HG03159 (cell line): Measurements from ENCODE around the gene CDH22.

Experiments used
- ATAC-seq: cut with Tn5 transposase; IDR thresholded peaks from one replicate; pipeline ENCODE4 v1.9.1; 2021; ENCODE audit warnings: mild to moderate bottlenecking, moderate library complexity; ENCODE audit not compliant: unreplicated experiment

CDH22 gene

DNA sequence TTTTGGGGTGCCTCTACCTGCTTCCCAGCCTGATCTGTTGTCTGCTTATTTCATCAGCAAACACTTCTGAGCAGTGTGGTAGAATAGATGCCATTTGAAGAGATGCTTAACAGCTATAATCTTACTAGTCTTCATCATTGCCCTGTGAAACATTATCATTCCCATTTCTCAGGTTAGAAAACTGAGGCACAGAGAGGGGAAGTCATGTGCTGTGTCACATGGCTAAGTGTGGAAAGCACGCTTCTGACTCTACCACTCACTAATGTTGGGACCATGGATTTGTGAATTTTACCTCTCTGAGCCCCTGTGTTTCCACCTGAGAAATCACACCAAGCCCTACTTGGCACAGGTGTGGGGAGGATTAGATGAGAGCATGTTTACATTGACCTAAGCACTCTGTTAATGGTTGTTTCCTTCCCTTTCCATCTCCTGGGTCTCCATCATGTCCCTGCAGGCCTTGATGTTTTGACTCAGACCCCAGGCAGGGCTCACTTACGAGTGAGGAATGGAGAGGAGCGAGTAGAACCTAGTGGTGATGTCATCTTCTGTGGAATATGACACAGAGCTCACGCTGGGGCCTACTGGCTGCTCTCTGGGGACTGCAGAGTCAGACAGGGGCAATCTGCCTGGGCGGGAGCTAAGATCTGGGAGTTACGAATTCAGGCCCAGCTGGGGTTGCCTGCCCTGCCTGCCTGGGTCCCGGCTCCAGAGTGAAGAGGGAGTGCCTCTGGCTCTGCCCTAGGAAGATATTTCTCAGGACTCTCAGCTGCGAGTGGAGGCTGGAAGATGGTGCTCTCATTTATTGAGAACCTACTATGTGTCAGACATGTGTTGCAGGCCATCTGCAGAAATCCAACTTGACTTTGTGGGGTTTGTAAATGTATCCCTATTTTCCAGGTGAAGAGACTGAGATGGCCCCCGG is 64.3 kb downstream of the CDH22 start:
- ATAC-seq, result no peak

DNA sequence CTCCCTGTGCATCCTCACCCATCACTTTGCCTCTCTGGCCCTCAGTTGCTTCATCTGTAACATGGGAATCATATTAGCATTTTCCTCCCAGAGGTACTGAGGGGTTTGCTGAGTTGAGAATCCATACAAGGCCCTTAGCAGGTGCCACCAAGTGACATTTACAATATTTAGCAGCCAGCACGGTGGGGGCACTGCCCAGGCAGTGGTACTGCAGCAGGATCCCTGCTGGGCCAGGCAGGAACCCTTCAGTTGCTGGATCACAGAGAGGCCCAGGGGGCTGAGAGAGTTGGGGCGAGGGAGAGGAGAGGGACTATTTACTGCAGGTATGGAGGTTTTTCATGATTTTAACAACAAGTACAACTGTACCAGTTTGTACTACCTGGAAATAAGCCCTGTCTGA is 65.9 kb downstream of the CDH22 start:
- ATAC-seq, result no peak

GRCh38 chr20:46240881-46241280 is 67.4 kb downstream of the CDH22 start:
- ATAC-seq, result no peak

GRCh38 chr20:46240065-46240464 is 68.2 kb downstream of the CDH22 start:
- ATAC-seq, result no peak

- ATAC-seq, result no peak
Measured at GRCh38 chr20:46237736-46238135, 70.6 kb downstream of the CDH22 start.

- no peak for ATAC-seq
Measured at GRCh38 chr20:46237227-46237626, 71.1 kb downstream of the CDH22 start.

DNA sequence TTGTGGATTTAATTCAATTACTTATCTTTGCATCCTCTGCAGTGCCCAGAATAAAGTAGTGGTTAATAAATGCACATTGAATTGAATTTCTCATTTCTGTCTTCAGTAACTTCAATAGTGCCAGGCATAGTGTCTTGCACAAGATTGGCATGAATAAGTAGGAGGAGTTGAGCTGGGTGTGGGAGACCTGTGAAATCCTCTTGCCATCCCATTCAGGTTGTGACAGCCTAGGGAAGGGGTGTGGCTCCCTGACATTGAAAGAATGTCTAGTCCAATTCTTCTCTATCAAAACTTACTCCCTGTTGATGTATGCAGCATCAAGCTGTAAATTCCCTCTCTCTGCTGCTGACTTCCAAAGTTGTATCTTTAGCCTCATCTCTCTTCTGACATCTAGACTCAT is 73.2 kb downstream of the CDH22 start:
- ATAC-seq, result no peak

DNA sequence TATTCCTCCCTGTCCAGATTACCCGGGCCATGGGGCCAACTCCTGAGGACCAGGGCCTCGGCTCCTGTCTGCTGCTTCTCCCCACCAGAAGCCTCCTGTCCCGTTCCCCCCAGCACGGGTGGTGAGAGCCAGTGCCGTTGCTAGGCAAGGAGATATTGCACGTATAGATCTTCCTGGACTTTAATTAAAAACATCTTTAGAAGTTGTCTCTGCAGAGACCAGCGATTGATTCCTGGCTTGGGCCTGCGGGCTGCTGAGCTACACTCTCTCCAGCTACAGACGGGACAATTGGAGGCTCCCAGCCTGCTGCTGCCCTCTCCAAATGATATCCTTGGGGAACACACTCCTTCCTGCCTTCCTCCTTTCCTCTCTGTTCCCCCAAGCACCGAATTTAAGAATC is 74.6 kb downstream of the CDH22 start:
- ATAC-seq, result no peak

DNA sequence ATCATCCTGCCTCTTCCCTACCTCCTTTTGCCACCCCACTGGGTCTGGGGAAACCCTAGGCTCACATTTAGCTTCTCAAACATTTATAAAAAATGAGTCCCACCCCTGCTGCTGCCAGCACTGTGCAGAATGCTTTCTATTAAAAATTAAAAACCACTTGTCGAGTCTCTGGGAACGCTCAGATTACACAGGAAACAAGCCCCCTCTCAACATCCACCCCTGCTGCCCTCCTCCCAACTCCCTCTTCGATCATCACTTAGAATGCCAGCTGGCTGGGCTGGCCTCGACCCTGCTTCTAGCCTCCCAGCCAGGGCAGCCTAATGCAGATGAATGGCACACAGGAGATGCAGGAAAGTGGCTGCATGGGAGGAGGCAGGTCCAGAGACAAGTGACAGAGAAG is 75.8 kb downstream of the CDH22 start:
- ATAC-seq, result no peak

GRCh38 chr20:46230801-46231282 is 77.5 kb downstream of the CDH22 start:
- ATAC-seq, result no peak

DNA sequence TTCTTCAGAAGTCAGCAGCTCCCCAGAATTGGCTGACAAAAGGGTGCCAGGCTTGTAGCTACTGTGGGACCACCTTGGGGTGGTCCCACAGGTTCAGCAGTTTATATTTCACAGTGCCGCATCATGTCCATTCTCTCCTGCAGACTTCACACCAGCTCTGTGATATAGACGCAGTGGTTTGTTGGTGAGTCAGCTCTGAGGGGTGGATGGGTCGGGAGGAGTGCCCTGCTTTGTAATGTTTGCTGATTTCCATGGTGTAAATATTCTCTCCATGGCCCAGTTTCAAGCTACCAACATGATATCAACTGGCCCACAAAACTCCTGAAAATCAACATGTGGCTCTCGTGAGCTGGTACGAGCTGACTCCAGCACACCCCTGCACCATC is 78.2 kb downstream of the CDH22 start:
- no peak for ATAC-seq

DNA sequence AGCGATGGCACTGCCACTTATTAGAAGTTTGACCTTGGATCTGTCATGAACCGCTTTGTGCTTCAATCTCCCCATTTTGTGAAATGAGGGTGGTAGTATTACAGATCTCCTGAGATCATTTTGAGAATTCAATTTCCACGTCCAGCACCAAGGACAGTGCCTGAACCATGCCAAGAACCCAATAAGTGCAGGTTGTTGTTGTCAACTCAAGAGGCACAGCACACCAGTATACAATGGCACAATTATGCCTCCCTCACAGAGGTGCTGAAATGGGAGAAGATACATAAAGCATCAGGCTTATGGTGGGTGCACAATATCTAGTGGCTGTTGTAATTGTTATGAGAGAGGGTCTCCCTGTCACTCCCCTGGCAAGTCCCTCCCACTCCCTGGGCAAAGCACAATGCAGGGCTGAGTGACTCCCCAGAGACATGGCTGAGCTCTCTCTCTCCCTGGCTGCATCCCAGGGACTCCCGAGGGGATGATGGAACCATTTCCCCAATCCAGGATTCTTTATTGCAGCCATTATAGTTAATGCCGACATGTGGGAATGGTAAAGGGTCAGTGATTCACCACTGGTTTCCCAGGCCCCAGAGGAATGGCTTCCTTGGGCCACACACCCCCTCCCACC is 78.7 kb downstream of the CDH22 start:
- no peak for ATAC-seq

GRCh38 chr20:46228670-46229069 is 79.6 kb downstream of the CDH22 start:
- no peak for ATAC-seq

DNA sequence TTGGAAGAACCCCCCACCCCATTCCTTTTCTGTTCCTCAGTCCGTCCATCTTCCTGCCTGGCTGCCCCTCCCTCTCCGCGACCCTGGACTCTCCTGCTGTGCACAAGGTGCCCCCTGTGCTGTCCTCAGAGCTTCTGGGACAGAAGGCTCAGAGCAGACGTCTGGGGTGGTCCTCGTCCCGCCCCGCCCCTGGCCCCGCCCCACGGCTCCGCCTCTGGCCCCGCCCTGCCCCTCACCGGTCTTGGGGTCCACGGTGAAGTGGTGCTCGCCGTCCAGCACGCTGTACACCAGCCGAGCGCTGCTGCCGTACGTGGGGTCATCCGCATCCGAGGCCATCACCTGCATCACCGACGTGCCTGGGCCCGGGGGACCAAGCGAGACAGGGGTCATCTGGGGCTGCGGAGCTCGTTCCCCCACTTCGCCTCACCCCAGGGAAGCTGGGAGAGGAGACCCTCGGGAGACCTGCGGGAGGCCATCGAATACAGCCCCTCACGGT is 81.0 kb downstream of the CDH22 start:
- ATAC-seq, result no peak

GRCh38 chr20:46226602-46227001 is 81.7 kb downstream of the CDH22 start:
- ATAC-seq, result no peak

GRCh38 chr20:46222521-46223007 is 85.7 kb downstream of the CDH22 start:
- no peak for ATAC-seq

DNA sequence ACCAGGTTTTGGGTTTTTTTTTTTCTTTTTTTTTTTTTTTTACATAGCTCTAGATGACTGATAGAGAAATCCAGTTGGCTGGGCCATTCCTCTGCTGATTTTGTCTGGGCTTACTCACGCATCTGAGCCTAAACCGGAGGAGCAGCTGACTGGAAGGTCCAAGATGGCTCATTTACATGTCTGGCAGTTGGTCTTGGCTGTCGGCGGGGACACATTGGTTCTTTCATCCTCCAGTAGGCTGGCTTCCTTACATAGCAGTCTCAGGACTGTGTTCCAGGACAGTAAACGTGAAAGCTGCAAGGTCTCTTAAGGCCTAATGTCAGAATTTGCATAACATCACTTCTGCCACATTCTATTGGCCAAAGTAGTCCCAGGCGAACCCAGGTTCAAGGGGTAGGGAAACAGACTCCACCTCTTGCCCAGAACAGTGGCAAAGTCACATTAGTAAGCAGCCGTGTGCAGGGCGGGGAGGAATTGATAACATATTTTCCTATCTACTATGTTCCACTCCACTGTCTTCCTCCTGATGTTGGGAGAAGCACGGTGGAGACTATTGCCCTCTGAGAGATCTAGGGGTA is 87.0 kb downstream of the CDH22 start:
- no peak for ATAC-seq

DNA sequence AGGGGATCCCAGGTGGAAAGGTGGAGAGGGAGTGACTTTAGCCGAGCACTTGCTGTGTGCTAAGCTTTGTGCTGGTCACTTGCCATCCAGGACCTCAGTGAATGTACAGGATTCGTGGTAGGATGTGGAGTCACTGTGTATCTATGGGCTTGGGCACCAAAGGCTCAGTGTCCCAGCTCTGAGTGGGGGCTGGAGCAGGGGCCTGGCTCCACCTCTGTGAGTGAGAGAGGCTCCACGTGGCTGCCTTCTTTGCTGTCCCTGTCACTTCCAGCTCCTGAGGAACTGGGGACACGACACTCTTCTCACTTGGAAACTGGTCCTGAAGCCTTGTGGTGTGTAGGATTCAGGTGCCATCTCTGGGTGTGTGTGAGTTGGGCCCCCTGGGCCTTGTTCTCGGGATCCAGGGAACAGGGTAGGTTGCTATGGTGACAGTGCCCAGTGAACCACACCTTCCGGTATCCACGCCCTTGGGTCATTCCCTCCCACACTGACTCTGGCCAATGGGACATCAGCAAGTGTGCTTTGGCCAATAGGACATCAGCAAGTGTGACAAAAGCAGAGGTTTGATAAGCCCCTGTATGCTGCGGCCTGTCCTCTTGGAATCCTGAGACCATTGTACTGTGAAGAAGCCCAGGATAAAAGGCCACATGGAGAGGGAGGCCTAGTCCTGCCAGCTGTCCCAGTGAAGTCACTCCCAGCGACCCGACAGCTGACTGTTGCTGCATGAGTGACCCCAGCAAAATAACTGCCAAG is 87.7 kb downstream of the CDH22 start:
- ATAC-seq, result no peak

GRCh38 chr20:46219920-46220319 is 88.4 kb downstream of the CDH22 start:
- ATAC-seq, result no peak

GRCh38 chr20:46219190-46219589 is 89.1 kb downstream of the CDH22 start:
- ATAC-seq, result no peak

- ATAC-seq, result no peak
Measured at GRCh38 chr20:46218656-46219055, 89.6 kb downstream of the CDH22 start.
